HepG2 (cell line): ENCODE results near the gene ZNFX1. TPM values are rescaled to one million over a fixed set of nuclear protein-coding genes. Genes with fewer than 3 reads are reported as not detected.
A peak's percentile ranks its signal among the peaks of the same experiment; 100 is the strongest.

ENCODE experiments used
- ARNT2 ChIP-seq: sonication (generic); formaldehyde crosslinking; IDR thresholded peaks from 2 replicates; pipeline ENCODE4 v1.8.0; 2022; ENCODE audit warnings: mild to moderate bottlenecking, low read depth, missing genetic modification reagents, moderate library complexity
- ATF7-NPFF ChIP-seq: sonication (generic); formaldehyde crosslinking; IDR thresholded peaks from 2 replicates; pipeline ENCODE4 v1.8.1; 2023; ENCODE audit warnings: mild to moderate bottlenecking, low read depth, missing genetic modification reagents, moderate library complexity
- CREM ChIP-seq, 2 experiments: sonication (generic) in 1 of 2; formaldehyde crosslinking in 1 of 2; IDR thresholded peaks; 2 replicates each; pipeline versions ENCODE4 v1.4.0 to v1.6.1; 2016 to 2020; ENCODE audit warnings: antibody characterized with exemption in 1 of 2, mild to moderate bottlenecking in 1 of 2, missing genetic modification reagents in 1 of 2
- HDAC2 ChIP-seq: sonication (generic); formaldehyde crosslinking; IDR thresholded peaks from 2 replicates; pipeline ENCODE4 v1.4.0; 2020; ENCODE audit warnings: missing genetic modification reagents
- HOXA3 ChIP-seq: sonication (generic); formaldehyde crosslinking; IDR thresholded peaks from 2 replicates; pipeline ENCODE4 v1.5.0; 2020; ENCODE audit warnings: missing genetic modification reagents
- JUNB ChIP-seq: sonication (generic); formaldehyde crosslinking; IDR thresholded peaks from 2 replicates; pipeline ENCODE4 v1.8.0; 2022; ENCODE audit warnings: missing genetic modification reagents, mild to moderate bottlenecking, borderline replicate concordance
- KAT2B ChIP-seq: fragments of 150-350 bp; IDR thresholded peaks from 2 replicates; pipeline ENCODE4 v1.6.1; 2014; ENCODE audit warnings: low read depth, low read length, borderline replicate concordance
- RAD21 ChIP-seq: fragments of 450-650 bp; formaldehyde crosslinking; IDR thresholded peaks from 2 replicates; pipeline ENCODE4 v1.5.0; 2020; ENCODE audit warnings: mild to moderate bottlenecking
- SAP130 ChIP-seq: IDR thresholded peaks from 2 replicates; pipeline ENCODE4 v1.6.1; 2016; ENCODE audit warnings: low read depth
- TEAD2 ChIP-seq: sonication (generic); formaldehyde crosslinking; IDR thresholded peaks from 2 replicates; pipeline ENCODE4 v1.9.0; 2021; ENCODE audit warnings: missing genetic modification reagents
- ZFYVE20 ChIP-seq: sonication (generic); formaldehyde crosslinking; IDR thresholded peaks from 2 replicates; pipeline ENCODE4 v1.8.0; 2023; ENCODE audit warnings: low read depth, mild to moderate bottlenecking, moderate library complexity, missing genetic modification reagents, borderline replicate concordance
- ZNF235 ChIP-seq: sonication (generic); formaldehyde crosslinking; IDR thresholded peaks from 2 replicates; pipeline ENCODE4 v1.8.1; 2023; ENCODE audit warnings: mild to moderate bottlenecking, missing genetic modification reagents, borderline replicate concordance
- ZNF30 ChIP-seq: sonication (generic); formaldehyde crosslinking; IDR thresholded peaks from 2 replicates; pipeline ENCODE4 v1.5.0; 2020; ENCODE audit warnings: mild to moderate bottlenecking, missing genetic modification reagents
- ZNF430 ChIP-seq: sonication (generic); formaldehyde crosslinking; IDR thresholded peaks from 2 replicates; pipeline ENCODE4 v1.9.0; 2021; ENCODE audit warnings: mild to moderate bottlenecking, missing genetic modification reagents
- ZNF543 ChIP-seq: sonication (generic); formaldehyde crosslinking; IDR thresholded peaks from 2 replicates; pipeline ENCODE4 v1.4.0; 2020; ENCODE audit warnings: mild to moderate bottlenecking, missing genetic modification reagents
- ZNF615 ChIP-seq: sonication (generic); formaldehyde crosslinking; IDR thresholded peaks from 2 replicates; pipeline ENCODE4 v1.5.0; 2020; ENCODE audit warnings: mild to moderate bottlenecking, missing genetic modification reagents, borderline replicate concordance
- ZNF788 ChIP-seq: sonication (generic); formaldehyde crosslinking; IDR thresholded peaks from 2 replicates; pipeline ENCODE4 v1.5.0; 2020; ENCODE audit warnings: mild to moderate bottlenecking, missing genetic modification reagents, borderline replicate concordance
- ZSCAN21 ChIP-seq: sonication (generic); formaldehyde crosslinking; IDR thresholded peaks from 2 replicates; pipeline ENCODE4 v1.8.0; 2022; ENCODE audit warnings: mild to moderate bottlenecking, missing genetic modification reagents, moderate library complexity, borderline replicate concordance
- polyA plus RNA-seq, 8 experiments: library from polyadenylated mRNA; depleted of rRNA in 3 of 8; stranded (reverse) in 7 of 8; unstranded in 1 of 8; fragments of >200 nt; fragmentation: Illumina TruSeq in 4 of 8; extraction: Trizol in 4 of 8; gene quantifications; 2 replicates each; pipeline versions ENCODE4 v1.2.1 to v1.2.3, GENCODE V29; 2011 to 2016; ENCODE audit warnings: low read depth in 4 of 8, missing spikeins in 1 of 8, mixed read lengths in 1 of 8; ENCODE audit not compliant: insufficient read depth in 1 of 8
- total RNA-seq, 5 experiments: library from RNA; depleted of rRNA; stranded (reverse); fragments of >200 nt; fragmentation: Illumina TruSeq; extraction: Trizol; gene quantifications; 2 replicates each; pipeline ENCODE4 v1.2.3, GENCODE V29; 2016; ENCODE audit warnings: low read depth in 1 of 5
- TF ChIP-seq, protein P1 (sequence below): sonication (generic); formaldehyde crosslinking; IDR thresholded peaks from 2 replicates; pipeline ENCODE4 v1.5.0; 2020; ENCODE audit warnings: missing genetic modification reagents
- TF ChIP-seq, protein P2 (sequence below): fragments of 450-650 bp; IDR thresholded peaks from 2 replicates; pipeline ENCODE4 v1.6.1; 2017; ENCODE audit warnings: mild to moderate bottlenecking
- TF ChIP-seq, protein P3 (sequence below): IDR thresholded peaks from 2 replicates; pipeline ENCODE4 v1.6.1; 2016
- TF ChIP-seq, protein P4 (sequence below): IDR thresholded peaks from 2 replicates; pipeline ENCODE4 v1.6.1; 2016; ENCODE audit warnings: low read depth

ZNFX1 gene
- total and polyA plus RNA-seq, 2 of the 13 experiments (the other 11 are each of a cell fraction or from before 2014, with no cell fraction given) = 2.9 to 11.1 TPM

DNA sequence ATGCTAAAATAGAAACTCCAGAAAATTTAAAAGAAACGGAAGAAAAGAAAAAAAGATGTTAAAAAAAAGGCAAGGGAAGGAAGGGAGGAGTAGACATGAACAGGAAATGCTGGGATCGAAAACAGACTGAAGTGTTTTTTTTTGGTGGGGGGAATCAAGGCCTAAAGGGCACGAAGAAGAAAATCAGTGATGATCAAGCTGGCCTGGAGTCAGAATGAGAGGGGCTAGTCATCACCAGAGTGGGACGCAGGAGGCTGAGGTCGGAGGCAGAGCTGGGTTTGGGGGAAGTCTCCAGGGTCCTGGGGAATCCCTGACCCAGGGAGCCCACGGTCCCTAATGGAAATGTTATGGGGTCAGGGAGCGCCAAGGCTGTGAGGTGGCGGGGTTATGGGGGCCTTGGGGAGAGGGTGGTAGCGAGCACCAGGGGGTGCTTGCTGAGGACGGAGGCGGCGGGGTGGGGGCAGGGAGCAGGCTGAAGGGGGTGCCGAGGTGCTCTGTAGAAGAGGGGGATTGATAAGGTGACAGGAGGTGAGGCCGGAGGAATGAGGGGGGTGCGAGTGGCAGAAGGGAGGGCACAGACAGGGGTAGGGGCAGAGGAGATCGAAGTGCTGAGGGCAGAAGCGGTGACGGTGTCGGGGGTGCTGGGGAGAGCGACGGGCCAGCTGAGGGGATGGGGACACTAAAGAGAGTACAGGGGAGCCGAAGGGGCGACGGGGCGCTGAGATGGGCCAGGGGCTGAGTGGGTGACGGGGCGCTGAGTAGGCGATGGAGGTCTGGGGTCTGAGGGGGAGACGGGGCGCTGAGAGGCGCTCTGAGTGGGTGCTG is 684 bp downstream of the ZNFX1 start (continued):
- TF ChIP-seq, protein P1, sequence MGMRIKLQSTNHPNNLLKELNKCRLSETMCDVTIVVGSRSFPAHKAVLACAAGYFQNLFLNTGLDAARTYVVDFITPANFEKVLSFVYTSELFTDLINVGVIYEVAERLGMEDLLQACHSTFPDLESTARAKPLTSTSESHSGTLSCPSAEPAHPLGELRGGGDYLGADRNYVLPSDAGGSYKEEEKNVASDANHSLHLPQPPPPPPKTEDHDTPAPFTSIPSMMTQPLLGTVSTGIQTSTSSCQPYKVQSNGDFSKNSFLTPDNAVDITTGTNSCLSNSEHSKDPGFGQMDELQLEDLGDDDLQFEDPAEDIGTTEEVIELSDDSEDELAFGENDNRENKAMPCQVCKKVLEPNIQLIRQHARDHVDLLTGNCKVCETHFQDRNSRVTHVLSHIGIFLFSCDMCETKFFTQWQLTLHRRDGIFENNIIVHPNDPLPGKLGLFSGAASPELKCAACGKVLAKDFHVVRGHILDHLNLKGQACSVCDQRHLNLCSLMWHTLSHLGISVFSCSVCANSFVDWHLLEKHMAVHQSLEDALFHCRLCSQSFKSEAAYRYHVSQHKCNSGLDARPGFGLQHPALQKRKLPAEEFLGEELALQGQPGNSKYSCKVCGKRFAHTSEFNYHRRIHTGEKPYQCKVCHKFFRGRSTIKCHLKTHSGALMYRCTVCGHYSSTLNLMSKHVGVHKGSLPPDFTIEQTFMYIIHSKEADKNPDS (CRISPR knock-in tag) = no peak
- TF ChIP-seq ATF7-NPFF (CRISPR knock-in tag) = no peak
- no peak for TF ChIP-seq ZSCAN21 (CRISPR knock-in tag)
- TF ChIP-seq ZNF235 (CRISPR knock-in tag) = no peak
- no peak for TF ChIP-seq JUNB (CRISPR knock-in tag)
- TF ChIP-seq KAT2B = no peak
- TF ChIP-seq, protein P2, sequence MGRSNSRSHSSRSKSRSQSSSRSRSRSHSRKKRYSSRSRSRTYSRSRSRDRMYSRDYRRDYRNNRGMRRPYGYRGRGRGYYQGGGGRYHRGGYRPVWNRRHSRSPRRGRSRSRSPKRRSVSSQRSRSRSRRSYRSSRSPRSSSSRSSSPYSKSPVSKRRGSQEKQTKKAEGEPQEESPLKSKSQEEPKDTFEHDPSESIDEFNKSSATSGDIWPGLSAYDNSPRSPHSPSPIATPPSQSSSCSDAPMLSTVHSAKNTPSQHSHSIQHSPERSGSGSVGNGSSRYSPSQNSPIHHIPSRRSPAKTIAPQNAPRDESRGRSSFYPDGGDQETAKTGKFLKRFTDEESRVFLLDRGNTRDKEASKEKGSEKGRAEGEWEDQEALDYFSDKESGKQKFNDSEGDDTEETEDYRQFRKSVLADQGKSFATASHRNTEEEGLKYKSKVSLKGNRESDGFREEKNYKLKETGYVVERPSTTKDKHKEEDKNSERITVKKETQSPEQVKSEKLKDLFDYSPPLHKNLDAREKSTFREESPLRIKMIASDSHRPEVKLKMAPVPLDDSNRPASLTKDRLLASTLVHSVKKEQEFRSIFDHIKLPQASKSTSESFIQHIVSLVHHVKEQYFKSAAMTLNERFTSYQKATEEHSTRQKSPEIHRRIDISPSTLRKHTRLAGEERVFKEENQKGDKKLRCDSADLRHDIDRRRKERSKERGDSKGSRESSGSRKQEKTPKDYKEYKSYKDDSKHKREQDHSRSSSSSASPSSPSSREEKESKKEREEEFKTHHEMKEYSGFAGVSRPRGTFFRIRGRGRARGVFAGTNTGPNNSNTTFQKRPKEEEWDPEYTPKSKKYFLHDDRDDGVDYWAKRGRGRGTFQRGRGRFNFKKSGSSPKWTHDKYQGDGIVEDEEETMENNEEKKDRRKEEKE = no peak
- peak; percentile 83; the same call in 1 of the 2 replicates for TF ChIP-seq ZNF788 (CRISPR knock-in tag)
- TF ChIP-seq, protein P3, sequence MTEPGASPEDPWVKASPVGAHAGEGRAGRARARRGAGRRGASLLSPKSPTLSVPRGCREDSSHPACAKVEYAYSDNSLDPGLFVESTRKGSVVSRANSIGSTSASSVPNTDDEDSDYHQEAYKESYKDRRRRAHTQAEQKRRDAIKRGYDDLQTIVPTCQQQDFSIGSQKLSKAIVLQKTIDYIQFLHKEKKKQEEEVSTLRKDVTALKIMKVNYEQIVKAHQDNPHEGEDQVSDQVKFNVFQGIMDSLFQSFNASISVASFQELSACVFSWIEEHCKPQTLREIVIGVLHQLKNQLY (CRISPR knock-in tag) = no peak
- 0 out of 2 replicates have a peak, but pooled peaks have one; percentile 58 for TF ChIP-seq ZFYVE20 (CRISPR knock-in tag)
- TF ChIP-seq HDAC2 (CRISPR knock-in tag) = no peak
- no peak for TF ChIP-seq ZNF615 (CRISPR knock-in tag)
- TF ChIP-seq, protein P4, sequence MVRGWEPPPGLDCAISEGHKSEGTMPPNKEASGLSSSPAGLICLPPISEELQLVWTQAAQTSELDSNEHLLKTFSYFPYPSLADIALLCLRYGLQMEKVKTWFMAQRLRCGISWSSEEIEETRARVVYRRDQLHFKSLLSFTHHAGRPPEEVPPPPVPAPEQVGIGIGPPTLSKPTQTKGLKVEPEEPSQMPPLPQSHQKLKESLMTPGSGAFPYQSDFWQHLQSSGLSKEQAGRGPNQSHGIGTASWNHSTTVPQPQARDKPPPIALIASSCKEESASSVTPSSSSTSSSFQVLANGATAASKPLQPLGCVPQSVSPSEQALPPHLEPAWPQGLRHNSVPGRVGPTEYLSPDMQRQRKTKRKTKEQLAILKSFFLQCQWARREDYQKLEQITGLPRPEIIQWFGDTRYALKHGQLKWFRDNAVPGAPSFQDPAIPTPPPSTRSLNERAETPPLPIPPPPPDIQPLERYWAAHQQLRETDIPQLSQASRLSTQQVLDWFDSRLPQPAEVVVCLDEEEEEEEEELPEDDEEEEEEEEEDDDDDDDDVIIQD (CRISPR knock-in tag) = no peak
- TF ChIP-seq ZNF430 (CRISPR knock-in tag) = no peak
- TF ChIP-seq ZNF30 (CRISPR knock-in tag) = no peak
- TF ChIP-seq SAP130 (CRISPR knock-in tag) = peak; percentile 1; the same call in 1 of the 2 replicates
- TF ChIP-seq ARNT2 = no peak
- TF ChIP-seq RAD21 (CRISPR knock-in tag) = no peak
- no peak for TF ChIP-seq TEAD2
- no peak for TF ChIP-seq CREM (IDR thresholded peaks at IDR 0.05)
- TF ChIP-seq CREM (CRISPR knock-in tag; IDR thresholded peaks at IDR 0.05) = no peak
- no peak for TF ChIP-seq ZNF543 (CRISPR knock-in tag)
- TF ChIP-seq HOXA3 = no peak; the same call in 1 of the 2 replicates
